K562 (cell line): Measurements from ENCODE around the gene BTLA. TPM values are rescaled to one million over a fixed set of nuclear protein-coding genes. Genes with fewer than 3 reads are reported as not detected.

Experiments used
- ATAC-seq: fragments of 200-7000 bp; cut with Tn5 transposase; 3 replicates; pipeline ENCODE4 v1.9.1; 2020; ENCODE audit warnings: moderate library complexity
- BruUV-seq: library from RNA; stranded (reverse); fragments of 400-500 nt; replicated peaks from 2 replicates; lab custom pipeline; 2021; lab: Mats Ljungman, UMichigan
- CTCF ChIA-PET: fragments of 300-600 bp; formaldehyde crosslinking; extraction: SDS; loops from one replicate; lab custom pipeline; 2021; ENCODE audit warnings: low intra/inter-chr PET ratio; lab: Yijun Ruan, JAX
- POLR2A ChIA-PET: fragments of 300-600, 350-650 bp; sonication (Branson Sonifier 250); formaldehyde crosslinking; extraction: SDS; loops from one replicate; lab custom pipeline; 2021; ENCODE audit warnings: antibody characterized with exemption, inconsistent platforms; lab: Yijun Ruan, JAX
- DNase-seq, 4 experiments: peaks; one replicate each; pipeline versions ENCODE4 v3.0.0 to v3.0.0-alpha.2; 2011 to 2018; ENCODE audit warnings: low spot score in 3 of 4, mixed read lengths in 3 of 4; ENCODE audit errors: extremely low read depth in 1 of 4
- FAIRE-seq: peaks from 2 replicates; lab custom pipeline; 2011; peaks lifted over from hg19 to GRCh38; lab: Jason Lieb, UNC
- H2AFZ ChIP-seq: 2 replicates; pipeline ENCODE4 v1.6.0; 2011; ENCODE audit warnings: low read depth, low read length, control low read depth, inconsistent platforms
- H3K27ac ChIP-seq: fragments of 200-600 bp; 3 replicates; pipeline ENCODE4 v1.8.0; 2011; ENCODE audit warnings: low read depth, mild to moderate bottlenecking, control low read depth, inconsistent platforms, low read length, moderate library complexity, mixed read lengths; ENCODE audit errors: extremely low read depth
- H3K27me3 ChIP-seq, 2 experiments: fragments of 300-600 bp in 1 of 2; 2 replicates in 1 of 2; 3 replicates in 1 of 2; pipeline versions ENCODE4 v1.6.0 to v1.8.0; 2011; ENCODE audit warnings: inconsistent platforms in 2 of 2, low read length in 2 of 2, mild to moderate bottlenecking in 1 of 2, mixed read lengths in 1 of 2, moderate library complexity in 1 of 2; ENCODE audit not compliant: control insufficient read depth in 2 of 2, insufficient read depth in 2 of 2
- H3K36me3 ChIP-seq: fragments of 300-600 bp; 3 replicates; pipeline ENCODE4 v1.8.0; 2011; ENCODE audit warnings: mild to moderate bottlenecking, low read length, inconsistent platforms; ENCODE audit not compliant: control insufficient read depth, insufficient read depth
- H3K4me1 ChIP-seq, 2 experiments: fragments of 200-600 bp in 1 of 2; replicated peaks in 1 of 2; 2 replicates in 1 of 2; 3 replicates in 1 of 2; pipeline versions ENCODE4 v1.5.1 to v1.8.0; 2011; ENCODE audit warnings: inconsistent platforms in 2 of 2, low read length in 2 of 2, mild to moderate bottlenecking in 1 of 2, mixed read lengths in 1 of 2, moderate library complexity in 1 of 2; ENCODE audit not compliant: control insufficient read depth in 2 of 2, insufficient read depth in 2 of 2
- H3K4me2 ChIP-seq: 2 replicates; pipeline ENCODE4 v1.6.1; 2011; ENCODE audit warnings: low read length, control low read depth, inconsistent platforms, mixed read lengths; ENCODE audit not compliant: insufficient read depth
- H3K4me3 ChIP-seq: fragments of 200-600 bp; sonication (generic), shearing (Covaris generic); 2 replicates; pipeline ENCODE4 v1.5.1; 2016; ENCODE audit warnings: control low read depth, inconsistent platforms
- H3K79me2 ChIP-seq: fragments of 200-600 bp; 3 replicates; pipeline ENCODE4 v1.8.0; 2011; ENCODE audit warnings: low read length, inconsistent platforms; ENCODE audit not compliant: control insufficient read depth, insufficient read depth
- H3K9ac ChIP-seq, 2 experiments: 2 replicates each; pipeline versions ENCODE4 v1.6.0 to v1.6.1; 2011; ENCODE audit warnings: low read depth in 2 of 2, low read length in 2 of 2, control low read depth in 1 of 2, inconsistent platforms in 1 of 2, mild to moderate bottlenecking in 1 of 2, mixed read lengths in 1 of 2; ENCODE audit not compliant: insufficient read depth in 1 of 2
- H3K9me1 ChIP-seq: one replicate; pipeline ENCODE4 v1.6.0; 2011; ENCODE audit warnings: inconsistent platforms, mild to moderate bottlenecking, low read length, moderate library complexity; ENCODE audit not compliant: control insufficient read depth, insufficient read depth
- H3K9me3 ChIP-seq: replicated peaks from 2 replicates; pipeline ENCODE4 v1.5.1; 2011; ENCODE audit warnings: low read depth, low read length, inconsistent platforms; ENCODE audit not compliant: control insufficient read depth, insufficient read depth
- H4K20me1 ChIP-seq: replicated peaks from 2 replicates; pipeline ENCODE4 v1.6.1; 2011; ENCODE audit warnings: low read length, inconsistent platforms, mixed read lengths; ENCODE audit not compliant: control insufficient read depth, insufficient read depth
- POU5F1 ChIP-seq: fragments of 150-350 bp; IDR thresholded peaks from 2 replicates; pipeline ENCODE4 v1.6.1; 2014; ENCODE audit warnings: borderline replicate concordance, low read length, low read depth, mild to moderate bottlenecking; ENCODE audit not compliant: partially characterized antibody
- PPARD ChIP-seq: fragments of 250-450 bp; sonication (Bioruptor Pico); IDR thresholded peaks from 2 replicates; pipeline ENCODE4 v1.8.0; 2022; ENCODE audit warnings: inconsistent platforms, mild to moderate bottlenecking, moderate library complexity
- SAFB2 ChIP-seq: fragments of 200-400 bp; formaldehyde crosslinking; IDR thresholded peaks from 2 replicates; pipeline ENCODE4 v1.6.1; 2018; ENCODE audit warnings: borderline replicate concordance, low read length, low read depth, moderate library complexity; ENCODE audit not compliant: severe bottlenecking
- TBP ChIP-seq: optimal IDR thresholded peaks from 2 replicates; pipeline ENCODE3; 2011; ENCODE audit warnings: low read depth, low read length, improper control_type of control experiment
- WGBS: fragments of 100-300 bp; shearing (Covaris generic); methylation state at CpG from one replicate; pipeline ENCODE4 v1.1.6; 2016; ENCODE audit warnings: low coverage, mixed read lengths; ENCODE audit not compliant: insufficient coverage; ENCODE audit errors: missing lambda C conversion rate; 5-methylcytosine and 5-hydroxymethylcytosine counted together
- in situ Hi-C: fragments of 300-500 bp; cut with MboI; formaldehyde crosslinking; loops from 4 replicates; pipeline ENCODE4 v1.15.0; 2018; ENCODE audit warnings: inconsistent platforms, mixed read lengths
- intact Hi-C: fragments of 100-400 bp; cut with micrococcal nuclease; formaldehyde crosslinking; loops from 2 replicates; pipeline ENCODE4 v1.14.2; 2022
- polyA plus RNA-seq, 8 experiments: library from polyadenylated mRNA; depleted of rRNA in 4 of 8; stranded (reverse) in 5 of 8; unstranded in 3 of 8; fragments of >200 nt; fragmentation: Nextera tagmentation in 2 of 8; fragmentation: Illumina TruSeq in 1 of 8; extraction: Ambion mirVana in 2 of 8; extraction: Trizol in 1 of 8; gene quantifications; 2 replicates each; pipeline versions ENCODE4 v1.2.1 to v1.2.3, GENCODE V29; 2011 to 2014; ENCODE audit warnings: inconsistent platforms in 1 of 8, missing spikeins in 1 of 8
- total RNA-seq, 7 experiments: library from RNA; depleted of rRNA in 6 of 7; stranded (reverse); fragments of >200 nt in 6 of 7; fragmentation: Illumina TruSeq in 2 of 7; extraction: Trizol in 2 of 7; gene quantifications; 2 replicates each; pipeline versions ENCODE4 v1.2.1 to v1.2.3, GENCODE V29; 2011 to 2021; ENCODE audit warnings: low replicate concordance in 1 of 7
- TF ChIP-seq, protein P1 (sequence below): fragments of 250-450 bp; sonication (Bioruptor Pico); IDR thresholded peaks from 2 replicates; pipeline ENCODE4 v1.5.0; 2021
- TF ChIP-seq, protein P2 (sequence below): fragments of 250-450 bp; sonication (Bioruptor Pico); IDR thresholded peaks from 2 replicates; pipeline ENCODE4 v1.4.0; 2020; ENCODE audit warnings: borderline replicate concordance

The BTLA gene
- total and polyA plus RNA-seq, 9 of the 15 experiments (the other 6 are each of a cell fraction or from before 2014, with no cell fraction given), result 0.22 TPM; not detected in 8

DNA sequence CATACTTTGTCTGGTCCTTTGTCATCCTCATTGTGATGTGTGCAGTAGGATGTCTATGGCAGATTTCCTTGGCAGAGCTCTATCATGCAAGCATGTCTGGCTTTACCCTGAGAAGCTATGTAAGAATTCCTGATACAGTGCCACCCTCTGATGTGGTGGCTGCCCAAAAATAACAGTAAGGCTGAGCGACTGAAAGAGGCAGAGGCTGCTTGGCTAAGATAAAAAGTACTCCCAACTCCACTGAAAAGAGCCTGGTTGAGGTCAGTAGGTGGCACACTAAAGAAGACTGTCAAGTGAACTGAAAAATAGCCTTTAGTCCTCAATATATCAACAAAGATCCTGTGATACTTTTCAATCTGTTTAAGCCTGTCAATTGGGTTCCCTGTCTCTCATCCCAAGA is 31.7 kb downstream of the BTLA start:
- Histone ChIP-seq H3K27ac (no peak overlapping the region), H3K9me1 (no peaks in the 10 kb centered on the region), H3K27me3 (no peaks in the 10 kb centered on the region; a peak in 1 of 5 replicates), H3K4me1 (no peaks in the 10 kb centered on the region), H3K36me3 (no peaks in the 10 kb centered on the region), H3K9ac (no peak overlapping the region), H3K79me2 (no peaks in the 10 kb centered on the region), H4K20me1 (no peaks in the 10 kb centered on the region), H3K9me3 (no peaks in the 10 kb centered on the region), H3K4me2 (no peak overlapping the region), H3K4me3 (no peak overlapping the region), H2AFZ (no peak overlapping the region)
- DNase-seq (no peak), ATAC-seq (no peak), FAIRE-seq (no peak)
- intact Hi-C loops (no loop called here), in situ Hi-C loops (no loop called here)
- CTCF ChIA-PET, result no interaction called here
- 0% methylated on average over 1 of the region's 1 CpG for WGBS
- no TSS peak for BruUV-seq
- no peak for TF ChIP-seq POU5F1
- TF ChIP-seq, protein P1, sequence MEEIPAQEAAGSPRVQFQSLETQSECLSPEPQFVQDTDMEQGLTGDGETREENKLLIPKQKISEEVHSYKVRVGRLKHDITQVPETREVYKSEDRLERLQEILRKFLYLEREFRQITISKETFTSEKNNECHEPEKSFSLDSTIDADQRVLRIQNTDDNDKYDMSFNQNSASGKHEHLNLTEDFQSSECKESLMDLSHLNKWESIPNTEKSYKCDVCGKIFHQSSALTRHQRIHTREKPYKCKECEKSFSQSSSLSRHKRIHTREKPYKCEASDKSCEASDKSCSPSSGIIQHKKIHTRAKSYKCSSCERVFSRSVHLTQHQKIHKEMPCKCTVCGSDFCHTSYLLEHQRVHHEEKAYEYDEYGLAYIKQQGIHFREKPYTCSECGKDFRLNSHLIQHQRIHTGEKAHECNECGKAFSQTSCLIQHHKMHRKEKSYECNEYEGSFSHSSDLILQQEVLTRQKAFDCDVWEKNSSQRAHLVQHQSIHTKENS (CRISPR knock-in tag), result no peak
- TF ChIP-seq, protein P2, sequence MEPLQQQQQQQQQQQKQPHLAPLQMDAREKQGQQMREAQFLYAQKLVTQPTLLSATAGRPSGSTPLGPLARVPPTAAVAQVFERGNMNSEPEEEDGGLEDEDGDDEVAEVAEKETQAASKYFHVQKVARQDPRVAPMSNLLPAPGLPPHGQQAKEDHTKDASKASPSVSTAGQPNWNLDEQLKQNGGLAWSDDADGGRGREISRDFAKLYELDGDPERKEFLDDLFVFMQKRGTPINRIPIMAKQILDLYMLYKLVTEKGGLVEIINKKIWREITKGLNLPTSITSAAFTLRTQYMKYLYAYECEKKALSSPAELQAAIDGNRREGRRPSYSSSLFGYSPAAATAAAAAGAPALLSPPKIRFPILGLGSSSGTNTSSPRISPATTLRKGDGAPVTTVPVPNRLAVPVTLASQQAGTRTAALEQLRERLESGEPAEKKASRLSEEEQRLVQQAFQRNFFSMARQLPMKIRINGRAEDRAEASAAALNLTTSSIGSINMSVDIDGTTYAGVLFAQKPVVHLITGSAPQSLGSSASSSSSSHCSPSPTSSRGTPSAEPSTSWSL, result no peak
- TF ChIP-seq PPARD (CRISPR knock-in tag), result no peak
- no peak for TF ChIP-seq SAFB2
- TF ChIP-seq TBP, result no peak
- POLR2A ChIA-PET, result no interaction called here
